Fibroblast of villous mesenchyme (primary cell): ENCODE data around the gene CIRBP. TPM values are rescaled to one million over a fixed set of nuclear protein-coding genes. Genes with fewer than 3 reads are reported as not detected.

Experiments used
- DNase-seq: peaks from one replicate; pipeline ENCODE4 v3.0.0-alpha.2; 2010; ENCODE audit warnings: low read depth
- H3K4me3 ChIP-seq: 2 replicates; pipeline ENCODE4 v1.5.1; 2011; ENCODE audit warnings: low read depth, mild to moderate bottlenecking, low read length
- total RNA-seq: library from RNA; depleted of rRNA; stranded (reverse); fragments of >200 nt; gene quantifications from 2 replicates; pipeline ENCODE4 v1.2.3, GENCODE V29; 2012
- TF ChIP-seq, protein P1 (sequence below): IDR thresholded peaks from 2 replicates; pipeline ENCODE4 v1.5.1; 2012; ENCODE audit warnings: low read depth, mild to moderate bottlenecking, low read length; ENCODE audit not compliant: insufficient read depth

The CIRBP gene
- total RNA-seq, 1 donor = 85.5 TPM

DNA sequence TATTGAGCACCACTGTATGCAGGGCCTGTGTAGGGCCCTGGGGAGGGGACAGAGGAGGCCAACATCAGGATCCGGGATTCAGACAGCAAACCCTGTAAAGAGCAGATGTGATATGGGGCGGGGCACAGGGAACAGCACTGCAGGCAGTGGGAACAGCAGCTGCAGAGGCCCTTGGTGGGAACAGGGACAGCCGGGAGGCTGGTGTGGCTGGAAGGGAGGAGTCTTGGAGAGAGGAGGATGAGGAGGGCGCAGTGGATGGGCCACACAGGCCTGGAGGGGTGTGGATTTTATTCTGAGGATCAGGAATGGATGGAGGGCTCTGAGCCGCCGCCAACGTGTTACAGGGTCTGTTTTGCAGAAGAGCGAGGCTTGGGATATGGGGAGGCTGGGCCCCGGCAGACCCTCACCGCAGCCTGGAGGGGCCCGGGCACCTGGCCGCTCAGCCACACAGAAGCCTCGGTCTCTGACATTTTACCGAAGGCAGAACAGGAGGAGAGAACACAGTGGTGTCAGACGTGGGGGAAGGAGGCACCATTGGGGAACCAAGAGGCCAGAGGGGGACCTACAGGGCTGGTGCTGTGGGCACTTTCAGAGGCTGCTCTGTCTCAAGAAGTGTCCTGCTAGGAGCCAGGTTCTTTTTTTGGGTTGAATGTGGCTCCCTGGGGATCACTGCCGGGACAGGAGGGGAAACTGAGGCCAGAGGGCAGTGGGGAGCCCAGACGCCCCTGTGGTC, 23.5 kb downstream of the CIRBP start:
- DNase-seq = no peak
- TF ChIP-seq, protein P1, sequence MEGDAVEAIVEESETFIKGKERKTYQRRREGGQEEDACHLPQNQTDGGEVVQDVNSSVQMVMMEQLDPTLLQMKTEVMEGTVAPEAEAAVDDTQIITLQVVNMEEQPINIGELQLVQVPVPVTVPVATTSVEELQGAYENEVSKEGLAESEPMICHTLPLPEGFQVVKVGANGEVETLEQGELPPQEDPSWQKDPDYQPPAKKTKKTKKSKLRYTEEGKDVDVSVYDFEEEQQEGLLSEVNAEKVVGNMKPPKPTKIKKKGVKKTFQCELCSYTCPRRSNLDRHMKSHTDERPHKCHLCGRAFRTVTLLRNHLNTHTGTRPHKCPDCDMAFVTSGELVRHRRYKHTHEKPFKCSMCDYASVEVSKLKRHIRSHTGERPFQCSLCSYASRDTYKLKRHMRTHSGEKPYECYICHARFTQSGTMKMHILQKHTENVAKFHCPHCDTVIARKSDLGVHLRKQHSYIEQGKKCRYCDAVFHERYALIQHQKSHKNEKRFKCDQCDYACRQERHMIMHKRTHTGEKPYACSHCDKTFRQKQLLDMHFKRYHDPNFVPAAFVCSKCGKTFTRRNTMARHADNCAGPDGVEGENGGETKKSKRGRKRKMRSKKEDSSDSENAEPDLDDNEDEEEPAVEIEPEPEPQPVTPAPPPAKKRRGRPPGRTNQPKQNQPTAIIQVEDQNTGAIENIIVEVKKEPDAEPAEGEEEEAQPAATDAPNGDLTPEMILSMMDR = no peak
- no peak overlapping the region for H3K4me3 ChIP-seq

- DNase-seq = no peak
- no peak overlapping the region for H3K4me3 ChIP-seq
- TF ChIP-seq, protein P1 = no peak
Measured at GRCh38 chr19:1293782-1294604, 24.9 kb downstream of the CIRBP start.

DNA sequence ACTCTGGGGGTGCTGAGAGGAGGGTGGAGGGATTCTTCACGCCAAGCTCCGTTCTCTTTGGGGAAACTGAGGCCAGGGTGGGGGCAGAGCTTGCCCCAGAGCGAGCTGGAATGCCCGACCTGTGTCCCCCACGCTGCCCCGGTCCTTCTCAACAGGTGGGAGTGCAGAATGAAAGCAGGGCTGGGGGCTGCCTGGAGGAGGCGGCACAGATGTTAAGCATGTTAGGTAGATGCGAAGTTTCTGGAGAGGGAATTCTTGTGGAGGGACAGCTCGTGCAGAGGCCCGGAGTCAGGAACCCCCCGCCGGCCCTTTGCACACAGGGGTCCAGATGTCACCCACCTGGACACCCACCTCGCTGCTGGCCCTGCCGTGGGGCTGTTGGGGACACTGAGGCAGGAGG, 25.6 kb downstream of the CIRBP start:
- no peak overlapping the region for H3K4me3 ChIP-seq
- TF ChIP-seq, protein P1 = no peak

DNA sequence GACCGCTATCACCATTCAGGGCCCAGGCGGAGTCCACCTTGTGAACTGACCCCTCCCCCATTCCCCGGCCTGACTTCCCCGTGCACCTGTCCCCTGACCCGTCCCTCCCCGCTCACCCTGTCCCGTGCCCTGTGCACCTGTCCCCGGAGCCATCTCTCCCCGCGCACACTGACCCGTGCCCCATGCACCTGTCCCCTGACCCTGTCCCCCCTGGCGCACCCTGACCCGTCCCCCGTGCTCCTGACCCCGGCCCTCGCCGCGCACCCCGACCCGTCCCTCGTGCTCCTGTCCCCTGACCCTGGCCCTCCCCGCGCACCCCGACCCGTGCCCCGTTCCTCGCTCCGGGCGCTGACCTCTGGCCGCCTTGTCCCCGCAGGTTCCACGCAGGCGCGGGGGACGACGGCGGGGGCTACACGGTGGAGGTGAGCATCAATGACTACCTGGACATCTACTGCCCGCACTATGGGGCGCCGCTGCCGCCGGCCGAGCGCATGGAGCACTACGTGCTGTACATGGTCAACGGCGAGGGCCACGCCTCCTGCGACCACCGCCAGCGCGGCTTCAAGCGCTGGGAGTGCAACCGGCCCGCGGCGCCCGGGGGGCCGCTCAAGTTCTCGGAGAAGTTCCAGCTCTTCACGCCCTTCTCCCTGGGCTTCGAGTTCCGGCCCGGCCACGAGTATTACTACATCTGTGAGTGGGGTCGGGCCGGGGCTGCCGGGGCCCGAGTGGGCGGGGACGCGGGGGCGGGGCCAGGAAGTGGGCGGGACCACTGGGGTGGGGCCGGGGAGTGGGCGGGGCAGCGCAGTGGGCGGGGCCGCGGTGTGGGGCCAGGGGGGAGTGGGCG, 26.3 kb downstream of the CIRBP start:
- no peak overlapping the region for H3K4me3 ChIP-seq
- TF ChIP-seq, protein P1 = no peak
- peak; percentile 33 for DNase-seq

More for the DNA sequence above, 25.6 kb downstream of the CIRBP start:
- DNase-seq = no peak

DNA sequence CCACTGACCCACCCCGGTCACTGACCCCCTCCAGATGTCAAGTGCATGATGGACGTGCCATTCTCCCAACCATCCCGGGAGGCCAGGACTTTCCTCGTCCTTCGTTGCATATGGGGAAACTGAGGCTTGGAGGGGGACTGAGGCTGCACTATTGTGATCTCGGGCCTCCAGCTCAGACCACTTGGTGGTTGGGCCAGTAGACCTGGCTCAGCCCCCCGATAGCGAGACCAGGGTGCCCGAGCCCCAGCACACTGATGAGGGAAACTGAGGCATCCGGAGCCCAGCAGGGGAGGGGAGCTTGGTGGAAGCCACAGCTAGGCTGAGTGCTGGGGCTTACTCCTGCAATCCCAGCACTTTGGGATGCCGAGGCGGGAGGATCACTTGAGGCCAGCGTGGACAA, 26.9 kb downstream of the CIRBP start:
- TF ChIP-seq, protein P1 = no peak
- DNase-seq = no peak
- no peak overlapping the region for H3K4me3 ChIP-seq

GRCh38 chr19:1296575-1297271, 27.6 kb downstream of the CIRBP start:
- TF ChIP-seq, protein P1 = no peak
- DNase-seq = no peak
- H3K4me3 ChIP-seq = no peak overlapping the region
